ENCODE results near the gene HDAC1. TPM values are rescaled to one million over a fixed set of nuclear protein-coding genes. Genes with fewer than 3 reads are reported as not detected.

The HDAC1 gene
- total RNA-seq: 10 to 100 TPM in 2 of 4 donors, 1 to 10 TPM in 2; 8.7 to 23.8 (median 11.8) TPM

DNA sequence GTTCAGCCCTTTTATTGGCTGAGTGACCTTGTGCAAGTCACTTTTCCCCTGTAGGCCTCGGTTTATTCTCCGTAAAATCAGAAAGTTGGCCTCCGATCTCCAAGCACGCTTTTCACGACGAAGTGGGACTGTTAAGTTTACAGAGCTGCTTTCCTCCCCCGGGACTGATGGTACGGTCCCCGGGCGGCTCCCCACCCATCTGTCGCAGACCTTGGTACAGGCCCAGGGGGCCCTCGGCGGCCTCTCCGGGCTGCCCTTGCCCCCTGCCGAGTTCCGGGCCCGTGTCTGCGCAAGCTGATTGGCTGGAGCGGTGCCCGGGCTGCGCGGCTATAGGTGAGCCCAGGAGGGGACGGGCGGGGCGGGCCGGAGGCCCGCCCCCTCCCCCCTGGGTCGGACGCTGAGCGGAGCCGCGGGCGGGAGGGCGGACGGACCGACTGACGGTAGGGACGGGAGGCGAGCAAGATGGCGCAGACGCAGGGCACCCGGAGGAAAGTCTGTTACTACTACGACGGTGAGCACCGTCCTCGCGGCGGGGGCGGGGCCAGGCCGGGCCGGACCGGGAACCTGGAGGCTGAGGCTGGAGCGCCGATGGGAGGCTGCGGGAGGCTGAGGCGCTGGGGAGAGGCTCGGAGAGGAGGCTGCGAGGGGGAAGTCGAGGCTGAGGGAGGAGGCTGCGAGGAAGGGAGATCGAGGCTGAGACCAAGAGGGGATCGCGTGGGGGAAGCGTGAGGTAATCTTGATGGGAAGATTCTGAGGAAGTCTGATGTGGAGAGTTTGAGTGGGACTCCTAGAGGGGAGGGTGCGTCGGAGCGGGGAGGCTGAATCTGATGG is at the start of gene HDAC1:
Gene HDAC1 (plus strand): TSS at position 376 of the 831 bp plus-strand sequence. CDS start 87 bp downstream, at position 463.
- in situ Hi-C loops (cut with MboI; ENCODE audit: low sequenced_read_pairs in 4 of 4) (no loop called here), intact Hi-C loops (cut with DNase I; ENCODE audit: low total_unique reads) (loop anchor here (2.0 to 5.0 kb wide), 2 partner anchors 43 to 50 kb away; no protein-coding TSS in a partner anchor)
- DNase-seq (peak; percentile 87 to 96), ATAC-seq (peak; percentile 89 to 93)
- H3K36me3 ChIP-seq: no peaks in the 10 kb centered on the region
- H3K27me3 ChIP-seq: no peaks in the 10 kb centered on the region
- H3K4me3 ChIP-seq: peak within 1 kb of the TSS; percentile 68 to 93 (median 82)
- peak within 1 kb of the TSS; percentile 81 to 88 (median 84) for H3K27ac ChIP-seq
- no peaks in the 10 kb centered on the region for H3K9me3 ChIP-seq
- peaks cover 0 to 3% of the 10 kb centered on the region in 2 donors for H3K4me1 ChIP-seq
- TF ChIP-seq, protein P1, sequence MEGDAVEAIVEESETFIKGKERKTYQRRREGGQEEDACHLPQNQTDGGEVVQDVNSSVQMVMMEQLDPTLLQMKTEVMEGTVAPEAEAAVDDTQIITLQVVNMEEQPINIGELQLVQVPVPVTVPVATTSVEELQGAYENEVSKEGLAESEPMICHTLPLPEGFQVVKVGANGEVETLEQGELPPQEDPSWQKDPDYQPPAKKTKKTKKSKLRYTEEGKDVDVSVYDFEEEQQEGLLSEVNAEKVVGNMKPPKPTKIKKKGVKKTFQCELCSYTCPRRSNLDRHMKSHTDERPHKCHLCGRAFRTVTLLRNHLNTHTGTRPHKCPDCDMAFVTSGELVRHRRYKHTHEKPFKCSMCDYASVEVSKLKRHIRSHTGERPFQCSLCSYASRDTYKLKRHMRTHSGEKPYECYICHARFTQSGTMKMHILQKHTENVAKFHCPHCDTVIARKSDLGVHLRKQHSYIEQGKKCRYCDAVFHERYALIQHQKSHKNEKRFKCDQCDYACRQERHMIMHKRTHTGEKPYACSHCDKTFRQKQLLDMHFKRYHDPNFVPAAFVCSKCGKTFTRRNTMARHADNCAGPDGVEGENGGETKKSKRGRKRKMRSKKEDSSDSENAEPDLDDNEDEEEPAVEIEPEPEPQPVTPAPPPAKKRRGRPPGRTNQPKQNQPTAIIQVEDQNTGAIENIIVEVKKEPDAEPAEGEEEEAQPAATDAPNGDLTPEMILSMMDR (IDR thresholded peaks at IDR 0.05 in 4 of 5, conservative IDR thresholded peaks at IDR 0.05 in 1 of 5): no peak
- peak; percentile 54 to 66 for TF ChIP-seq POLR2A (IDR thresholded peaks at IDR 0.05)

DNA sequence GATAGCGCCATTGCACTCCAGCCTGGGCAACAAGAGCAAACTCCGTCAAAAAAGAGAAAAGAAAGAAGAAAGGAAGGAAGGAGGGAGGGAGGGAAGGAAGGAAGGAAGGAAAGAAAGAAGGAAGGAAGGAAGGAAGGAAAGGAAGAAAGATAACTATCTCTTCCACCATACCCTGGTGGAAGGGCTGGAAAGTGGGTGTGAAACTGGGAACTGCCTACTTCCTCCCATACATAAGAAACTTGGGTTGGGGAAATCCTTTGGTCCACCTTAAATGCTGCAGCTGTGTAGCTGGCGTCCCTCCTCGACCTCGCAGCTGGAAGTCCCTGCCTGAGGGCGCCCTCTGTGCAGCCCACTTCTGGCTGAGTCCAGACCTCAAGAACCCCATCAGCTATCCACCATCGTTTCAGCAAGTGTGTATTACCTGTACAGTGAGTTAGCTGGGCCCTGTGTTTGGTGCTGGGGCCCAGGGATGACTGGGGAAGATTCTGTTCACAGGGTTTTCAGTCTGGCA is 49.5 kb upstream of the HDAC1 start:
- Histone ChIP-seq H3K4me1 (peaks cover 23 to 27% of the 10 kb centered on the region in 2 donors), H3K4me3 (no peak overlapping the region), H3K27me3 (no peaks in the 10 kb centered on the region), H3K36me3 (no peaks in the 10 kb centered on the region), H3K9me3 (no peaks in the 10 kb centered on the region), H3K27ac (peak overlapping the region in 3 of 4 donors; percentile 71 to 74 (median 71))
- intact Hi-C loops (cut with DNase I; ENCODE audit: low total_unique reads): loop anchor here (5.0 kb wide), 2 partner anchors 50 to 135 kb away; partner anchors contain the start of genes HDAC1 and KPNA6
- ATAC-seq (no peak), DNase-seq (no peak)
- TF ChIP-seq POLR2A (IDR thresholded peaks at IDR 0.05): no peak
- TF ChIP-seq, protein P1 (IDR thresholded peaks at IDR 0.05 in 4 of 5, conservative IDR thresholded peaks at IDR 0.05 in 1 of 5): no peak
- in situ Hi-C loops (cut with MboI; ENCODE audit: low sequenced_read_pairs in 4 of 4): no loop called here

DNA sequence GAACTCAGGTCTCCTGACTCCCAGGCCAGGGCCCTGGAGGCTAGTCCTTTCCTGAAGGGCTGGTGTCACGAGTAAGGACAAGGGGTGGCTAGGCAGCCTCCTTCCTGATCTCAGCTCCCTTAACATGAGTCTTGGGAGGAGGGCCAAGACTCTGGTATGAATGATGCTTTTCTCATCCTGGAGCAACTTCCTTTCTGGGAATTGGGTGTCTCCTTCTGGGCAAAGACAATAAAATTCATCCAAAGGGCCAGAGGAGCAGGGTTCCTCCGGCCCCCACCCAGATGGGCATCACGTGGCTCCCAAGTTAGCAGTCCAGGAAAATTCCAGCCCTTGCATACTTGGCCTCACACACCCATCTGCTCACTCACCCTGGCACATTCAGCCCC is 45.0 kb upstream of the HDAC1 start, which contains the start of gene FAM167B:
Gene FAM167B (plus strand): TSS at position 335 of the 386 bp plus-strand sequence. CDS start 200 bp downstream, outside the sequence.
- ATAC-seq (peak; percentile 31 to 50), DNase-seq (peak in 1 of 2 donors; percentile 16)
- peak within 1 kb of the TSS; percentile 64 to 76 (median 70) for H3K27ac ChIP-seq
- no peaks in the 10 kb centered on the region for H3K9me3 ChIP-seq
- H3K36me3 ChIP-seq: no peaks in the 10 kb centered on the region
- H3K4me3 ChIP-seq: peak within 1 kb of the TSS in 1 of 4 donors; percentile 3
- intact Hi-C loops (cut with DNase I; ENCODE audit: low total_unique reads) (no loop called here), in situ Hi-C loops (cut with MboI; ENCODE audit: low sequenced_read_pairs in 4 of 4) (no loop called here)
- no peaks in the 10 kb centered on the region for H3K27me3 ChIP-seq
- H3K4me1 ChIP-seq: peaks cover 21 to 45% of the 10 kb centered on the region in 2 donors
- no peak for TF ChIP-seq POLR2A (IDR thresholded peaks at IDR 0.05)
- TF ChIP-seq, protein P1 (IDR thresholded peaks at IDR 0.05 in 4 of 5, conservative IDR thresholded peaks at IDR 0.05 in 1 of 5): no peak

DNA sequence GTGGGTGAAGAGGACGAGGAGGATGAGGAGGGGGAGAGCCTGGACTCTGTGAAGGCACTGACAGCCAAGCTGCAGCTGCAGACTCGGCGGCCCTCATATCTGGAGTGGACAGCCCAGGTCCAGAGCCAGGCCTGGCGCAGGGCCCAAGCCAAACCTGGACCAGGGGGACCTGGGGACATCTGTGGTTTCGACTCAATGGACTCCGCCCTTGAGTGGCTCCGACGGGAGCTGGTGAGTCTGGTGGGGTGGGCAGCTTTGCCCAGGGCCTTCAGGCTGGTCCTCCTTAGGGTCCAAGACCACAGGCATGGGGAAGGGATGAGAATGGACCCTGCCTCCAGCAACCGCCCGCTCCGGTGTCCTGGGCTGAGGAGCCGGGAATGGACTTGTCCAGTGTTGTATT is 44.4 kb upstream of the HDAC1 start:
- intact Hi-C loops (cut with DNase I; ENCODE audit: low total_unique reads) (no loop called here), in situ Hi-C loops (cut with MboI; ENCODE audit: low sequenced_read_pairs in 4 of 4) (no loop called here)
- ATAC-seq (no peak), DNase-seq (no peak)
- peaks cover 18 to 44% of the 10 kb centered on the region in 2 donors for H3K4me1 ChIP-seq
- H3K9me3 ChIP-seq: no peaks in the 10 kb centered on the region
- TF ChIP-seq POLR2A (IDR thresholded peaks at IDR 0.05): no peak
- TF ChIP-seq, protein P1 (IDR thresholded peaks at IDR 0.05 in 4 of 5, conservative IDR thresholded peaks at IDR 0.05 in 1 of 5): no peak
- H3K36me3 ChIP-seq: no peaks in the 10 kb centered on the region
- H3K27ac ChIP-seq: peak overlapping the region; percentile 64 to 76 (median 70)
- peak overlapping the region in 1 of 4 donors; percentile 3 for H3K4me3 ChIP-seq
- H3K27me3 ChIP-seq: no peaks in the 10 kb centered on the region
